GM19099 (cell line): ENCODE results near the gene EDN2.

ENCODE experiments used
- POLR2A ChIP-seq: IDR thresholded peaks from 3 replicates; pipeline ENCODE4 v1.6.1; 2011; ENCODE audit warnings: low read depth; ENCODE audit not compliant: insufficient read length; ENCODE audit errors: extremely low read depth

Gene EDN2

GRCh38 chr1:41497461-41498030, 13.1 kb upstream of the EDN2 start:
- TF ChIP-seq POLR2A, result no peak

GRCh38 chr1:41497056-41497440, 12.6 kb upstream of the EDN2 start:
- TF ChIP-seq POLR2A, result no peak

GRCh38 chr1:41496080-41497055, 11.9 kb upstream of the EDN2 start:
- TF ChIP-seq POLR2A, result no peak

GRCh38 chr1:41495210-41495948, 10.9 kb upstream of the EDN2 start:
- TF ChIP-seq POLR2A, result no peak

- TF ChIP-seq POLR2A, result no peak
Measured at GRCh38 chr1:41494351-41495209, 10.1 kb upstream of the EDN2 start.

GRCh38 chr1:41493626-41494350, 9.3 kb upstream of the EDN2 start:
- no peak for TF ChIP-seq POLR2A

GRCh38 chr1:41493117-41493536, 8.6 kb upstream of the EDN2 start:
- no peak for TF ChIP-seq POLR2A

- TF ChIP-seq POLR2A, result no peak
Measured at GRCh38 chr1:41492341-41492848, 7.9 kb upstream of the EDN2 start.

GRCh38 chr1:41490911-41491310, 6.4 kb upstream of the EDN2 start:
- no peak for TF ChIP-seq POLR2A

GRCh38 chr1:41489561-41489960, 5.1 kb upstream of the EDN2 start:
- no peak for TF ChIP-seq POLR2A

- no peak for TF ChIP-seq POLR2A
Measured at GRCh38 chr1:41488040-41488951, 3.8 kb upstream of the EDN2 start.

GRCh38 chr1:41487126-41488039, 2.9 kb upstream of the EDN2 start:
- no peak for TF ChIP-seq POLR2A
